HUES48 (cell line): Measurements from ENCODE around the gene RGS4.

Source experiments
- H3K27ac ChIP-seq: one replicate; pipeline ENCODE4 v1.7.0; 2013; ENCODE audit warnings: low read depth, low read length, inconsistent platforms
- H3K27me3 ChIP-seq: 2 replicates; pipeline ENCODE4 v1.6.1; 2013; ENCODE audit warnings: mild to moderate bottlenecking, low read length; ENCODE audit not compliant: control insufficient read depth, insufficient read depth
- H3K36me3 ChIP-seq: 2 replicates; pipeline ENCODE4 v1.6.1; 2013; ENCODE audit warnings: low read length; ENCODE audit not compliant: control insufficient read depth, insufficient read depth
- H3K4me1 ChIP-seq: 2 replicates; pipeline ENCODE4 v1.6.1; 2013; ENCODE audit warnings: mild to moderate bottlenecking, low read length; ENCODE audit not compliant: control insufficient read depth, insufficient read depth
- H3K4me3 ChIP-seq: 2 replicates; pipeline ENCODE4 v1.5.1; 2013; ENCODE audit warnings: mild to moderate bottlenecking, low read depth, low read length
- H3K9ac ChIP-seq: 2 replicates; pipeline ENCODE4 v1.6.1; 2013; ENCODE audit warnings: mild to moderate bottlenecking, low read depth, low read length, moderate library complexity
- H3K9me3 ChIP-seq: 2 replicates; pipeline ENCODE4 v1.6.1; 2013; ENCODE audit warnings: low read length; ENCODE audit not compliant: control insufficient read depth, insufficient read depth

Gene RGS4

GRCh38 chr1:163068716-163069115 lies 445 bp upstream of the RGS4 start:
- Histone ChIP-seq H3K4me3 (peak overlapping the region; percentile 36; the same call in 1 of the 2 replicates), H3K9ac (no peak overlapping the region), H3K27ac (no peak overlapping the region), H3K36me3 (no peaks in the 10 kb centered on the region), H3K4me1 (peaks cover 17% of the 10 kb centered on the region), H3K9me3 (no peaks in the 10 kb centered on the region), H3K27me3 (no peaks in the 10 kb centered on the region)

- Histone ChIP-seq H3K9me3 (no peaks in the 10 kb centered on the region), H3K9ac (no peak overlapping the region), H3K27ac (no peak overlapping the region), H3K27me3 (no peaks in the 10 kb centered on the region), H3K4me1 (peaks cover 8% of the 10 kb centered on the region), H3K4me3 (0 out of 2 replicates have a peak overlapping the region, but pooled peaks have one; percentile 6), H3K36me3 (no peaks in the 10 kb centered on the region)
Observed at GRCh38 chr1:163069655-163070277, 605 bp downstream of the RGS4 start.

- no peak overlapping the region for H3K27ac ChIP-seq
Observed at GRCh38 chr1:163071405-163072255, 2.5 kb downstream of the RGS4 start.

GRCh38 chr1:163072658-163073057 lies 3.5 kb downstream of the RGS4 start:
- Histone ChIP-seq H3K9me3 (no peaks in the 10 kb centered on the region), H3K27ac (no peak overlapping the region), H3K27me3 (no peaks in the 10 kb centered on the region), H3K4me3 (no peak overlapping the region), H3K36me3 (no peaks in the 10 kb centered on the region), H3K4me1 (peaks cover 8% of the 10 kb centered on the region), H3K9ac (no peak overlapping the region)

More at GRCh38 chr1:163071405-163072255, 2.5 kb downstream of the RGS4 start:
- Histone ChIP-seq H3K27me3 (no peaks in the 10 kb centered on the region), H3K36me3 (no peaks in the 10 kb centered on the region), H3K9ac (no peak overlapping the region), H3K4me3 (no peak overlapping the region), H3K9me3 (no peaks in the 10 kb centered on the region), H3K4me1 (peaks cover 8% of the 10 kb centered on the region)

GRCh38 chr1:163074004-163074403 lies 4.8 kb downstream of the RGS4 start:
- Histone ChIP-seq H3K9me3 (no peaks in the 10 kb centered on the region), H3K36me3 (no peaks in the 10 kb centered on the region), H3K4me1 (peaks cover under 1% of the 10 kb centered on the region), H3K27me3 (no peaks in the 10 kb centered on the region), H3K4me3 (no peak overlapping the region), H3K9ac (no peak overlapping the region), H3K27ac (no peak overlapping the region)

- no peaks in the 10 kb centered on the region for H3K27me3 ChIP-seq
- H3K9me3 ChIP-seq, result no peaks in the 10 kb centered on the region
Observed at GRCh38 chr1:163074716-163075284, 5.6 kb downstream of the RGS4 start.

GRCh38 chr1:163076044-163076443 lies 6.9 kb downstream of the RGS4 start:
- H3K36me3 ChIP-seq, result no peaks in the 10 kb centered on the region
- no peak overlapping the region for H3K9ac ChIP-seq
- H3K27me3 ChIP-seq, result no peaks in the 10 kb centered on the region
- H3K27ac ChIP-seq, result no peak overlapping the region
- no peaks in the 10 kb centered on the region for H3K4me1 ChIP-seq
- H3K9me3 ChIP-seq, result no peaks in the 10 kb centered on the region
- no peak overlapping the region for H3K4me3 ChIP-seq

More at GRCh38 chr1:163074716-163075284, 5.6 kb downstream of the RGS4 start:
- H3K9ac ChIP-seq, result no peak overlapping the region
- no peaks in the 10 kb centered on the region for H3K36me3 ChIP-seq
- no peak overlapping the region for H3K4me3 ChIP-seq
- no peaks in the 10 kb centered on the region for H3K4me1 ChIP-seq
- H3K27ac ChIP-seq, result no peak overlapping the region

GRCh38 chr1:163076446-163076845 lies 7.3 kb downstream of the RGS4 start:
- Histone ChIP-seq H3K4me3 (no peak overlapping the region), H3K27ac (no peak overlapping the region), H3K36me3 (no peaks in the 10 kb centered on the region), H3K9me3 (no peaks in the 10 kb centered on the region), H3K9ac (no peak overlapping the region), H3K4me1 (no peaks in the 10 kb centered on the region), H3K27me3 (no peaks in the 10 kb centered on the region)

- H3K4me3 ChIP-seq, result no peak overlapping the region
- H3K9me3 ChIP-seq, result no peaks in the 10 kb centered on the region
- no peak overlapping the region for H3K27ac ChIP-seq
- H3K9ac ChIP-seq, result no peak overlapping the region
- no peaks in the 10 kb centered on the region for H3K27me3 ChIP-seq
- no peaks in the 10 kb centered on the region for H3K36me3 ChIP-seq
- no peaks in the 10 kb centered on the region for H3K4me1 ChIP-seq
Observed at GRCh38 chr1:163076981-163077761, 8.0 kb downstream of the RGS4 start.

- Histone ChIP-seq H3K9me3 (no peaks in the 10 kb centered on the region), H3K4me1 (no peaks in the 10 kb centered on the region), H3K36me3 (no peaks in the 10 kb centered on the region), H3K4me3 (no peak overlapping the region), H3K9ac (no peak overlapping the region), H3K27ac (no peak overlapping the region), H3K27me3 (no peaks in the 10 kb centered on the region)
Observed at GRCh38 chr1:163082971-163083370, 13.8 kb downstream of the RGS4 start.
